Adrenal gland (tissue), 5 donors: ENCODE results near the gene CTTNBP2NL.

Source experiments
- CTCF ChIP-seq, 6 experiments: fragments of 450-650 bp in 4 of 6; fragments of 200-600 bp in 2 of 6; sonication (generic) in 1 of 6; IDR thresholded peaks; 1 replicate in 5 of 6; 2 replicates in 1 of 6; pipeline versions ENCODE4 v1.5.1 to v1.8.0; 2016 to 2021; ENCODE audit warnings: antibody characterized with exemption in 6 of 6, mild to moderate bottlenecking in 2 of 6, moderate library complexity in 1 of 6
- POLR2A ChIP-seq, 2 donors: fragments of 450-650 bp; IDR thresholded peaks; one replicate each; pipeline ENCODE4 v1.6.1; 2017; ENCODE audit warnings: antibody characterized with exemption in 2 of 2, mild to moderate bottlenecking in 2 of 2, moderate library complexity in 1 of 2
- donor health status: DM: no; HTN: no; CAD: no.

DNA sequence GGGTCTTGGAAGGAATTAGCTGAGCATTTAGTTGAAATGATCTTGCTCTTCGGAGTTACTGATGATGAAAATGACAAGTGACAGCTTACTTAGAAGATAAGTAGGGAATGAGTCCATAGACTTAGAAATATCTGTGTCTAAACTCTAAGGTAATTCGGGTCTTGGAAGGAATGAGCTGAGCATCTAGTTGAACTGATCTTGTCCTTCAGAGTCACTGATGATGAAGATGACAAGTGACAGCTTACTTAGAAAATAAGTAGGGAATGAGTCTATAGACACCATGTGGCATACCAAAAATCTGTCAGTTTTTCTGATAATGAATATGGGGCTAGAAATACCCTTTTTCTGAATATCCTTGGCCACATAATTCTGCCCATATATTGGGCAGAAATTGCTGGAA lies 14.7 kb downstream of the CTTNBP2NL start:
- TF ChIP-seq CTCF (IDR thresholded peaks at IDR 0.05), result no peak
- TF ChIP-seq POLR2A (IDR thresholded peaks at IDR 0.05), result no peak
